GM21367 (cell line): ENCODE data around the gene SLCO3A1.
"Not testable (repeated sequence)": the region's sequence is repeated elsewhere in the genome, so short reads cannot be mapped to it uniquely, and the experiment has no call there.

Experiments used
- ATAC-seq: cut with Tn5 transposase; IDR thresholded peaks from one replicate; pipeline ENCODE4 v1.9.1; 2021; ENCODE audit not compliant: unreplicated experiment

Gene SLCO3A1

GRCh38 chr15:92028389-92028724, 174.8 kb downstream of the SLCO3A1 start:
- no peak for ATAC-seq

GRCh38 chr15:92029767-92030166, 176.3 kb downstream of the SLCO3A1 start:
- no peak for ATAC-seq

GRCh38 chr15:92033314-92033713, 179.8 kb downstream of the SLCO3A1 start:
- no peak for ATAC-seq

DNA sequence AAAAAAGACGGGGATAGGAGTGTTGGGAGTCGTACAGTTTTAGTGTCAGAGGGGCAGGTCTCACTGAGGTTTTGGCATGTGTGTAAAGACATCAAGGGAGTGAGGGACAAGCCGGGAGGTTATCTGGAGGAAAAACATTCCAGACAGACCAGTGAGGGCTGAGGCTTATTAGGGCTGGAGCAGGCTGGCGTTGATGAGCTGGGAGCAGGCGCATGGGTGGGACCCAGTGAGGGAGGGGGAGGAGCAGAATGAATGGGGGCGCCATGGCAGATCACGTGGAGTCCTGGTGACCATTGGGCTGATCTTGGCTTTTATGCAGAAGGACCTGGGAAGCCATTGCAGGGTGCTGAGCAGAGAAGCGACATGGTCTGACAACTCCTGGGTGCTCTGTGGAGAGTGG, 180.2 kb downstream of the SLCO3A1 start:
- ATAC-seq = no peak

DNA sequence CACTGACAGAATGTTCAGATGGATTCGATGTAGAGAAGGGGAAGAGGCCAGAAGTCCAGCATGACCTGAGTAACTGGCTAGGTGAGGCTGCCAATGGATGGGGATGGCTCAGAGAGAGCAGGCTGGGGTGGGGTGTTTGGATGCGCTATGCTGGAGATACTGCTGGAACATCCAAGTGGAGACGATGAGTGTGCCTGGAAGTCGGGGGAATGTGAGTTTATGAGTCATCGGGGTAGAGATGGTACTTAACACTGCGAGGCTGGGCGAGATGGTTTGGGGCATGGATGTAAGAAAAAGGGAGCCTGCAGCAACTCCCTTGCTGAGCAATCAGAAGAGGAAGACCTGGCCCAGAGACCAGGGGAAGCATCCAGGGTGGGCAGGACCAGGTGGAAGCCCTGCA, 180.7 kb downstream of the SLCO3A1 start:
- no peak for ATAC-seq

DNA sequence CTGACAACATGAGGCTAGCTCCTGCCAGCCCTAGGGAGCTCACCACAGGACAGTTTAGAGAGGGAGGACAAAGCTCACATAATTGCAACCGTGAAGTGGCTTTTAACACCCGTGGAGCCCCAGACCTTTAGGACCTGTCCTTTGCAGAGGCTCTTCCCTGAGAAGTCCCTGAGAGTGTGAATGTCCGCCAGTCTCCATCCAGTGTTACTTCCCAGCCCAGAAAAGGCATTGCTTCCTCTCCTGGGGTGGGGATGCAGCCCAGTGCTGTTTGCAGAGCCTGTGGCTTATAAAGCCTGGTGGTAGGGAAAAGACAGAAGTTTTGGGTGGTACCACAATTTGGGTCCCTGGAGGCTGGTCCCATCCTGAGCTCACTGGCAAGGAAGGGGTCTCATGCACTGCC, 182.0 kb downstream of the SLCO3A1 start:
- ATAC-seq = no peak

- ATAC-seq = no peak
Observed at GRCh38 chr15:92035961-92036360, 182.5 kb downstream of the SLCO3A1 start.

DNA sequence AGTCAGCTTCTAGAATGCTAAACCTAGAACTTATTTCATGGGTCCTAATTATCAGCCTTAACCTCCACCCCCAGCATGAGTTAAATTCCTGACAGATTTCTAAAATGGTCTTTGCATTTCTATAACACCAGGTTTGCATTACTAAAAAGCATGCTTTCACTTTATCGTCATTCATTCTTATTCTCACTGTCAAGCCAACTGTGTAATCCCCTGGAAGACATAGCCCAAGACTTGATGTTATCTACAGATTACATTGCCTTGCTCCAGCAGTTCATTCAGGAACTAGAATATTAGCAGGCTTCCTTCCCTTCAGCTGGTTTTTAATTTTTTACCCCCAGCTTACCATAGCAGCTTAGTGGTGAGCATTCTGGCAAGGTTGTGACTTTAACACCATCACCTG, 184.0 kb downstream of the SLCO3A1 start:
- ATAC-seq = no peak

- no peak for ATAC-seq
Observed at GRCh38 chr15:92040350-92040749, 186.8 kb downstream of the SLCO3A1 start.

GRCh38 chr15:92041371-92041770, 187.9 kb downstream of the SLCO3A1 start:
- ATAC-seq = no peak

DNA sequence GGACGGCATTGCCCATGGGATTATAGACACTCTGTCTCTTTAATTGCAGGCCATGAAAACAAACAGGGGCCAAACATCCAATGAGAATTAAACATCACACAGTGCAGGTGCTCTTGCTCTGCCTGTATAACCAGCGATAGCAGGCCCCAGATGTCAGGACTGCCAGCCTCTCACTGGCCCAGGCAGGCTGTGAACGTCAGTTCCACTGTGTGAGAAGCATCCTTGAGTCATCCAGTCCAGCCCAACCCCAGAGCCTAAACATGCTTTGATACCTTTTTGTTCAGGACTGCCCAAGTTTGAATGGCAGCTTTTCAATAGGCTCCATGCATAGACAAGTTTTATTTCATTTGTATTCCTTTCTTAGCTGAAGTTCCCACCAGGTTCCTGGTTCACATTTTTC, 189.8 kb downstream of the SLCO3A1 start:
- no peak for ATAC-seq

DNA sequence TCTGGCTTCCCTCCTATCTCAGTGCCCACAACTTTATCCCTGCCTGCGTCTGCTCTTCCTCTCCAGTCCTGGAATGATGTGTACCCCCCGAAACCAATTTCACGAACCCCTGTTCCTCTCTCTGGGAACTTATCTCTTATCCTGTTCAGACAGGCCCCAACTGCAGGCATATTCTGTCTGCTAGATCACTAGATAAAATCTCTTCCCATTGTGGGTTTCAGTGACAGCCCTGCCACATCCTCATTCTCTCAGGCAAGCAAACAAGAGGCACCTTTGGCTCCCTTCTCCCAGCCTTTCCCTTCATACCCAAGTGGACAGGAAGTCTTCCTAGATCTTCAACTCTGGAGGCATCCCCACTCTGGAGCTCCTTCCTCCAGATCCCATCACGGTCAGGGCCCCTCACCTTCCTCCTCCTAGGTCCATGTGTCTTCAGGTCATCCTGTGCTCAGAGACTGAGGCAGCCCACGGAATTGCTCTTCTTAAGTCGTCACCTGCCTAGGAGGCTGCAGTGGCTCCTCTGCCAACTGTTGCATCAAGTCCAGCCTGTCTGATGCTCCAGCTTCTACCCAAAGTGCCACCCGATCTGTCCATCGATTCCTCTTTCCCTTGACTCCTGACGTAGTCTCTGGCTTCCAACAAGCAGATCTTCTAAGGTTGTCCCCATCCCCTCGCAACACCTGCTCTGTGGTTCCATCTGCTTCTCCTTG, 190.8 kb downstream of the SLCO3A1 start:
- ATAC-seq = no peak

DNA sequence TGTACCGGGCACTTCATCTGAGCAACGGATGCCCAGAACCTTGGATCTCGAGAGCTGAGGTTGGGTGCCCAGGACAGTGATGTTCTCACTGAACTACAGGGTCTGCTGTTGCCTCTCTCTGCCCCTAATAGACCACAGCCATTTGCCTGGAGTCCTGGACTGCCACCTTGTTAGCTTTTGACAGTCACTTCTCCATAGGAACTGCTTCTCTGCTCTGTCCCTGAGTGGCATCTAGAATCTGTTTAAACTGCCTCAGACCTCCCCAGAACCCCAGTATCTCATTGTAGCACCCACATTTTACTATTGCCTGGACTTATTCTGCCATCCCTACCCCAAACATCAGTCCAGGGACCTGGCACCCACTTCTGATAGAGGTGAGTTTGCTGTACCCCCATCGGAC, 194.4 kb downstream of the SLCO3A1 start:
- no peak for ATAC-seq

DNA sequence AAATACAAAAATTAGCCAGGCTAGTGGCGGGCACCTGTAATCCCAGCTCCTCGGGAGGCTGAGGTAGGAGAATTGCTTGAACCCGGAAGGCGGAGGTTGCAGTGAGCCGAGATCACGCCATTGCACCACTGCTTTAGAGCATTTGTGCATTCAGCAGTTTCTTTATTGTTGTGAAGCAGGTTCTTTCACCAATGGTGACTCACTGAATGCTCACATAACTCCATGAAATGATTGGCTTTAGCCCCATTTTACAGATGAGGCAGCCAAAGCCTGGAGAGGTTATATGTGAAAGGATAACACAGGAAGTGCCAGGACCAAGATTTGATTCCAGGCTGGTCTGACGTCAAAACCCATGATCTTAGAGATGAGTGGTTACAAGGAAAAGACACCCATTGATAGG, 195.2 kb downstream of the SLCO3A1 start:
- ATAC-seq = no peak

DNA sequence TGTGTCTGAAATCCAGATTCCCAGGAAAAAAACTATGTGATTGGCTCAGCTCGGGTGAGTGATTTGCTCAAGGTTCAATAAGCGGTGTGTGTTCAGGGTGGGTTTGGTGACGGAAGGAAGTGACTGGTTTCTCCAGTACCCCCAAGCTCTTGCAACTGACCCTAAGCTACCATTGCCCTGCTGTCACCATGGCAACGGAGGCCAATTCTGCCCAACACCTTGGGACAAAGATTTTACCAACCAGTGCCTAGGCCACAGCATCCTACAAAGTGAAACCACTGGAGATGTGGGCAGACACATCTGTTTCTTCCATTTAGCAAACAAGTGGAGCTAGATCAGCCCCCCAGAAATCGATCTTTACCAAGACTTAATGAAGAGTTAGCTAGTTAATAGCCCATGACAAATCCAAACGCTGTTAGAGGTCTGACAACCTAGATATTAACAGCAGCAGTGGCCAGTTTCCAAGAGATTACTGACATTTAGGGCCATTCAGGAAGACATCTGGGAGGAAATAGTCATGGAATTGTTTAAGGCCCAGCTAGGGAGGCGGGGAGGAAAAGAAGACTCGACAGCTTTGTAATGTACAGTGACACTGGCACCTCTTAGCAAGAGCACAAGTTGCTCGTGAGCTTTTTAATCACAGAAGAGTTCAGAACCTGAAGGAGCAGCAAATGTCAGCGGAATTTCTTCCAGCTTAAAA, 195.9 kb downstream of the SLCO3A1 start:
- no peak for ATAC-seq

DNA sequence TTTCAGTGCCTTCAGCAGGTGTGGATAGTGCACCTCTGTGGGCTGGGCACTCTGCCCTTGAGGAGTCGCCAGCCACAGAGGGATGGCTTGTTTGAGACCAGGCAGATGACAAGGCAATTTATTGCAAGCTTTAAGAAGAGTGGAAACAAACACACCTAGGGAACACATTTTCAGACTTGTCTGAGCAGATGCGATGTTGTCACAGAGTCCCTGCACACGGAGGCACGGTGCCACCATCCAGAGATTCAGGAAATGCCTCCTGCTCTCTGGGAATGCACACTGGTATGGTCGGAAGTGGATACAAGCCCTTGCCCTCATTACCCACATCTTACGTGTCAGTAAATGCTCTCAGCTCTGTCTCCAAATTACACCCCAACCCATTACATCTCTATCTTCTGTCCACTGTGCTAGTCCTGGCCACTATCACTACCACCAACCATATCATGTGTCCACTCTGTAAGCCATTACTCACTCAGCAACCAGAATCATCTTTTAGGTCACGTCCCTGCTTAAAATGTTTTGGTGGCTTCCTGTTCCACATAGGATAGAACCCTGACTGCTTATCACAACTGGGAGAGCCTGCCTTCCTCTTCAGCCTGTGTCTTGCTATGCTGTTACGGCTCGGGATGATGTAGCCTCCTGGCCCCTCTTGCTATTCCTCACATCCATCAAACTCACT, 196.9 kb downstream of the SLCO3A1 start:
- no peak for ATAC-seq

DNA sequence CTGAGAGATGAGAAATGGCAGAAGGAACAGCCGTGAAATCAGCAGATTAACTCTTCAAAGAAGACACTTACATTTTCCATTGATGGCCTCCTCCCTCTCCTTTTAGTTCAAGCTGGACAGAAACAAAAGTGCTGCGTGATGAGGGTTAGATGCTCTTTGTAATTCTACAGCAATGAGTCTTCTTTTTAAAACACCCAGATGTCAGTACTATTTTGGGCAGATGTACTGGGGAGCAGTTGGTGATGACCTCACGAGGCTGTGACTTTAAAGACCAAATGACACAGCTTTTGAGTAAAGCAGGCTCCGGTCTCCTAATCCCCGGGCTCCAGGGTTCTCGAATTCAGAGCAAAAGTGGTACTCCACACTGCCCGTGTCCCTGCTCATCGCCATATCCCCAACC, 198.2 kb downstream of the SLCO3A1 start:
- no peak for ATAC-seq

DNA sequence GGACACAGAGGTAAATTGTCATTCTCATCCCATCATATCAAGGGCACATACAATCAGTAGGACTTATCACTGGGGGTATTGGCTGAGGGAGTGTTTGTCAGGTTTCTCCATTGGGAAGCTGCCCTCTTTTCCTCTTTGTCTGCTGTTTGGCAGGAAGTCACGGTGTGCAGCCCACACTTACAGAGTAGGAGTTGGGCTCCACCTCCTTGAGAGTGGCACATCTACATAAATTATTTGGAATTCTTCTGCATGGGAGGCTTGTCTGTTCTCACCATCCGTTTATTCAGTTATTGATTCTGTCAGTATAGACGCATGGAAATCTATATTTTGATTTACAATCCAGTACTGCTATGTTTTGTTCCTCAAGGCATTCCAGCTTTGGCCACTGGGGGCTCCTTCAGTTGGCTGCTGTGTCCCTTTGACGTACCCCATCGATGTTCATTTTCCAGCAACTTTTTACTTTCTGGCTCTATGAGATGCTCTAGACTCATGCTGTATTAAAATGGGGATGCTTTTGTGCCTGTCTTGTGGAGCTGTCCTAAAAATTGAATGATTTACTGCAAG, 200.3 kb downstream of the SLCO3A1 start:
- ATAC-seq = no peak

- no peak for ATAC-seq
Observed at GRCh38 chr15:92056875-92057274, 203.4 kb downstream of the SLCO3A1 start.

- ATAC-seq = no peak
Observed at GRCh38 chr15:92059036-92059970, 205.8 kb downstream of the SLCO3A1 start.

DNA sequence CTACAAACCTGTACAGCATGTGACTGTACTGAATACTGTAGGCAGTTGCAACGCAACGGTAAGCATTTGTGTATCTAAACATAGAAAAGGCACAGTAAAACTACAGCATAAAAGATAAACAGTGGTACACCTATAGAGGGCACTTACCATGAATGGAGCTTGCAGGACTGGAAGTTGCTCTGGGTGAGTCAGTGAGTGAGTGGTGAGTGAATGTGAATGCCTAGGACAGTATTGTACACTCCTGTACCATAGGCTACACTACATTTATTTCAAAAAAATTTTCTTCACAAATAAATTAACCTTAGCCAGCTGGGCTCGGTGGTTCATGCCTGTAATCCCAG, 206.4 kb downstream of the SLCO3A1 start:
- ATAC-seq = not testable (repeated sequence)
